Duodenal mucosa (tissue), 2 donors: ENCODE data around the gene NRXN3.
"Not testable (repeated sequence)": the region's sequence is repeated elsewhere in the genome, so short reads cannot be mapped to it uniquely, and the experiment has no call there.

Experiments used
- H3K27ac ChIP-seq: one replicate; pipeline ENCODE4 v1.7.0; 2013; ENCODE audit warnings: low read depth, low read length
- H3K27me3 ChIP-seq, 2 donors: one replicate each; pipeline ENCODE4 v1.7.0; 2013; ENCODE audit warnings: low read length in 2 of 2, control low read depth in 1 of 2; ENCODE audit not compliant: insufficient read depth in 2 of 2, control insufficient read depth in 1 of 2
- H3K36me3 ChIP-seq, 2 donors: one replicate each; pipeline ENCODE4 v1.7.0; 2013; ENCODE audit warnings: low read length in 2 of 2, control low read depth in 1 of 2; ENCODE audit not compliant: insufficient read depth in 2 of 2, control insufficient read depth in 1 of 2
- H3K4me1 ChIP-seq, 2 donors: one replicate each; pipeline ENCODE4 v1.7.0; 2013; ENCODE audit warnings: low read length in 2 of 2, control low read depth in 1 of 2; ENCODE audit not compliant: insufficient read depth in 2 of 2, control insufficient read depth in 1 of 2
- H3K4me3 ChIP-seq, 2 donors: one replicate each; pipeline ENCODE4 v1.7.0; 2013; ENCODE audit warnings: low read length in 2 of 2, low read depth in 1 of 2
- H3K9ac ChIP-seq, 2 donors: one replicate each; pipeline ENCODE4 v1.7.0; 2013; ENCODE audit warnings: low read length in 2 of 2, low read depth in 1 of 2
- H3K9me3 ChIP-seq, 2 donors: one replicate each; pipeline ENCODE4 v1.7.0; 2013; ENCODE audit warnings: low read length in 2 of 2, control low read depth in 1 of 2; ENCODE audit not compliant: control insufficient read depth in 1 of 2

The NRXN3 gene

DNA sequence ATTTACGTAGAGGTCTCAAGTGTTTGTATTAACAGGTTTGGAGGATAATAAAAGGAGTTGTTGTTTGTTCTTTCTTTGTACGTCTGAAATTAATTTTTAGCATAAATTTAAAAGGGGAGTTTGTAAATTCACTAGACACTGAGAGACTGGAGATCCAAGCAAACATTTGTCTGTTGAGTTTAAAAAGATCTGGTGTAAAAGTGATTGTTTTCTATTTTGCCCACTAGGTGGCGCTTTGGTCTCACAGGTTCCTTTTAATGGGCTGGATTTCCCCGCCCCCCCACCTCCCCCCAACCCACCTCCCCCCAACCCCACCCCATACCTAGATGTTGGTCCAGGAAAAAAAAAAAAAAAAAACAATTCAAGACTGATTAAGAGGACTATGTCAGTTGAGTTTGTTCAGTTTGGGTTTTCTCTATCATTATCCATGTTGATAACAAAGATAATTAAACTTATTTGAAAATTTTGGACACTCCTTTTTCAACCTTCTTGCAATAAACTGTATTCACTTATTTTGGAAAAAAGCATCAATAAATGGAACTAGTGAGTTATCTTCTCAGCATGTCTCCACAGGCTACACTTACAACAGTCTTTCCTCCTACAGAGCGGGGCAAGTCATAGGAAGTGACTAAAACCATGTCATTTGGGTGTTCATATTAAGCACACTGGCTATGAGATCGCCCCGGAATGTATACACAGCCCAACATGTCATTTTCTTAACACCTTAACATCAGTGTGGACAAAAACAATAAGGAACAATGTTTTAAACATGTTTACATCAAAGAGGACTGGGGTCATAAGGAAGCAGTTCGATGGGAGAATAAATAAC, 841.1 kb downstream of the NRXN3 start:
- H3K27ac ChIP-seq: no peak overlapping the region
- H3K27me3 ChIP-seq: no peaks in the 10 kb centered on the region
- H3K9ac ChIP-seq: no peak overlapping the region
- H3K4me3 ChIP-seq: no peak overlapping the region
- no peaks in the 10 kb centered on the region for H3K4me1 ChIP-seq
- no peaks in the 10 kb centered on the region for H3K9me3 ChIP-seq
- H3K36me3 ChIP-seq: no peaks in the 10 kb centered on the region

DNA sequence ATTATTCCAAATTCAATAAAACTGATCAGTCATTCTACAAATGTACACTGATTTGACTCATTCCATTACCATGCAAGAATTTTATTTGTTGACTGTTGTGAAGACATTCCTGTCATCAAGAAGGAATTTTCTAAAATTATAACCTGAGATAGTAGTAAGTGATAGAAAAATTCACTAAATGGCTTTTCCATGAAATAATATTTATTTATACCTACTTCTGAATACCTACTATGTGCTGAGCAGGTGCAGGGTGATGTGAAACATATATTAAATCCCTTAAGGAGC, 841.7 kb downstream of the NRXN3 start:
- no peaks in the 10 kb centered on the region for H3K27me3 ChIP-seq
- no peaks in the 10 kb centered on the region for H3K9me3 ChIP-seq
- H3K27ac ChIP-seq: no peak overlapping the region
- H3K36me3 ChIP-seq: no peaks in the 10 kb centered on the region
- H3K4me3 ChIP-seq: no peak overlapping the region
- no peak overlapping the region for H3K9ac ChIP-seq
- H3K4me1 ChIP-seq: no peaks in the 10 kb centered on the region

DNA sequence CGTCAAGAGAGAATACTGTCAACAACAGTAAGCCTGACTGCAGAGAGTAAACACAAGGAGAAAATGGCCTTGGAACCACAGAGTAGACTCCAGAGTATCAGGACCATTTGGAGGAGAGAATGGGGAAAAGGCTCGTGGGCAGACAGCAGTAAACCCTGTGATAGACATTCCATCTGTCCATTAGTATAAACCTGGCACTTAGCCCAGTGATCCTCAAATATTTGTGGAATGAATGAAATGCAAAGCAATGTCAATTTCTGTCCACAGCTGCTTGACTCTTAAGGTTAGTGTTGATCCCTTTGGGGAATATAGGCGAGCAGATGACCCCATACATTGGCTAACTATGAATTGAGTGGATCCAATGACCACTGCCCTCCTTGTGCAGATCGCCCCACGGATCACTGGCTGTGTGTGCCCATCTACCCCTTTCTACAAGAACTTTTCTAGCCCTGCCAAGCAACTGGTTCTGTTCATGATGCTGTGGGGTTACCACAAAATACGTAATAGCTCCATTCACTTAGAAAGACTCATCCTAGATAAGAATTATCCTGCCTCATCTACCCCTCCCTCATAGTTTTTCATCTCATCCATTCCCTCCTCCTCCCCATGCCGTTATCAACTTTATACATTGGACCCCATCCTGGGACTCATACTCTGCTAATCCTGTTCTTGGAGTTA, 846.8 kb downstream of the NRXN3 start:
- no peaks in the 10 kb centered on the region for H3K36me3 ChIP-seq
- no peak overlapping the region for H3K4me3 ChIP-seq
- no peaks in the 10 kb centered on the region for H3K27me3 ChIP-seq
- no peaks in the 10 kb centered on the region for H3K4me1 ChIP-seq
- no peak overlapping the region for H3K27ac ChIP-seq
- no peaks in the 10 kb centered on the region for H3K9me3 ChIP-seq
- H3K9ac ChIP-seq: no peak overlapping the region

DNA sequence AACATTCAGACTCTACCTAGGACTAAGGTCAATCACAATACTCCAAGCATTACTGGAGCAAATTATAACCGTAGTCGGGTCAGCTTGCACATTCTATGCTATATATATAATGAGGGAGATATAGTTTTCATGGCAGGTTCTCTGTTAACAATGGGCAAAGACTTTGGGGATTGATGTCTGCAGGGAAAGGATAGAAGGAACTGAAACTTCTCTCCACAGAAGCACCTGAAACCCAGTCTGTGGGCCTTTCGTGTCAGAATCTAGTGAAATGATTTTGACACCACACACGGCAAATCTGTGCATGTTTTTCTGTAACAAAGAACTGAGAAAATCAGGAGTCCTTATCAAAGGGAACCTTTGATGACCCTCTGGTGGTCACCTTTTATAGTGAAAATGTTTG, 847.4 kb downstream of the NRXN3 start:
- H3K9me3 ChIP-seq: no peaks in the 10 kb centered on the region
- H3K27ac ChIP-seq: no peak overlapping the region
- H3K4me3 ChIP-seq: no peak overlapping the region
- no peaks in the 10 kb centered on the region for H3K27me3 ChIP-seq
- H3K9ac ChIP-seq: no peak overlapping the region
- H3K36me3 ChIP-seq: no peaks in the 10 kb centered on the region
- H3K4me1 ChIP-seq: no peaks in the 10 kb centered on the region

DNA sequence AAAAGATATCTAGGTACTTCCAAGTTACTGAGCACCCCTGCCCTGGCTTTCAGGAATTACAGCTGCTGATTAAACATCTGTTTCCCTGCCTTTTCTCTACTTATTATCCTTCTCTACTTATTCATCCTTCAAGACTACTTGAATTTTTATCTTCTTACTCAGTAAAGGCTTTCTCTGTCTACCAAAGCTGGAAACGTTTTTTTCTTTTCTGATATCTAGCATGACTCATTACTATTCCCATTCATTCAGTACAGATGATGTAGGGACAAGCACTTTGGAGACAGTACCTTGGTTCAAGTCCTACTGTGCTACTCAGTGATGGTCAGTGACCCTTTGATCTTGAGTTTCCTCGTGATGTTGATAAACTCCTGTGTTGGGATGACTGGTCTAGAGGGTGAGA, 848.7 kb downstream of the NRXN3 start:
- Histone ChIP-seq H3K27me3 (no peaks in the 10 kb centered on the region), H3K4me1 (no peaks in the 10 kb centered on the region), H3K9ac (no peak overlapping the region), H3K4me3 (no peak overlapping the region), H3K9me3 (no peaks in the 10 kb centered on the region), H3K36me3 (no peaks in the 10 kb centered on the region), H3K27ac (no peak overlapping the region)

DNA sequence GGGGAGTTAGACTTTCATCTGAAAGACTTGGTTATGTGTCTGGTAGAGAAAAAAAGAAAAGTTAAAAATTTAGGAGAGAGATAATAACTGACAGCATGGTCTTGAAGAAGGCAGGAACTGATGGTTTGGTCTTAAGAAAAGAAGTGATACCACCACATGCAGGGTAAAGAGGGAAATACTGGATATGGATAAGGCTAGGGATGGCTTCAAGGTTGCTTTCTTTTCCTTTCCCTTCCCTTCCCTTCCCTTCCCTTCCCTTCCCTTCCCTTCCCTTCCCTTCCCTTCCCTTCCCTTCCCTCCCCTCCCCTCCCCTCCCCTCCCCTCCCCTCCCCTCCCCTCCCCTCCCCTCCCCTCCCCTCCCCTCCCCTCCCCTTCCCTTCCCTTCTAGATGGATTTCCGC, 849.7 kb downstream of the NRXN3 start:
- not testable (repeated sequence) for H3K4me3 ChIP-seq, H3K36me3 ChIP-seq, H3K27ac ChIP-seq, H3K27me3 ChIP-seq, H3K9me3 ChIP-seq, H3K9ac ChIP-seq, H3K4me1 ChIP-seq

DNA sequence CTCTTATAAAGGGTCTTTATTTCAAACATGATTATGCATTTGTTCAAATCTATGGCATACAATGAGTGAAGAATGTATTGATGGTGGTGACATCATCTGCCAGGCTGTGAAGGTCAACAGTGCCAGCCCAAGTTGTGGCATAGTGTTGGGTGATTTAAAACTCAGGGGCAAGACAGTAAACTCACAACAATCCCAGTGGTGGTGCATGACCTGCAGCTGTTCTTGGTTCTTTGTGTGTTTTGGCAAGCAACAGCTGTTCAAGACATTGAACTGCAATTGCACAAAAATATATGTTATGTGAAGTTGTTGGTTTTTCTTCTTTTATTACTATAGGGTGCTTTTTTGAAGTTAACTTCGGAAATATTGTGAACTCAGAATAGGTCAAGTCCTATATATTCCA, 851.6 kb downstream of the NRXN3 start:
- H3K4me1 ChIP-seq: no peaks in the 10 kb centered on the region
- H3K9me3 ChIP-seq: no peaks in the 10 kb centered on the region
- H3K27me3 ChIP-seq: no peaks in the 10 kb centered on the region
- no peak overlapping the region for H3K9ac ChIP-seq
- no peak overlapping the region for H3K4me3 ChIP-seq
- H3K27ac ChIP-seq: no peak overlapping the region
- no peaks in the 10 kb centered on the region for H3K36me3 ChIP-seq

DNA sequence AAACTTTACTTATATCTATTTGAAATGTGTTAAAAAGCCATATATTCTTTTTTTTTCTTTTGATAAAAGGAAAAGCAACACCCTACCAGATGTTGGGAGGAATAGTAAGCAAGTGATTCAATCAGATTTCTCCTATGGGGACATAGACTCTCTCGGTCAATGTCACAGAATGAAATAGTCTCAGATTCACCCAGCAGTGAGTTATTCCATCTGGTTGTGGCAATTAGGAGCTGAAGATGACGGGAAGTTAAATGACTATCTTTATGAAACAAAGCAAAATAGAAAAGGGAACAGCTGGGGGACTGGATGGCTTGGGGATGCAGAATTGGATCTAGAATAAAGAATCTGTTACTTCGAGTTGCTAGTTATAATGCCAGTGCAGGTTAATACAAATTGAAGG, 857.0 kb downstream of the NRXN3 start:
- Histone ChIP-seq H3K27me3 (no peaks in the 10 kb centered on the region), H3K27ac (no peak overlapping the region), H3K9me3 (no peaks in the 10 kb centered on the region), H3K36me3 (no peaks in the 10 kb centered on the region), H3K9ac (no peak overlapping the region), H3K4me1 (no peaks in the 10 kb centered on the region), H3K4me3 (no peak overlapping the region)

DNA sequence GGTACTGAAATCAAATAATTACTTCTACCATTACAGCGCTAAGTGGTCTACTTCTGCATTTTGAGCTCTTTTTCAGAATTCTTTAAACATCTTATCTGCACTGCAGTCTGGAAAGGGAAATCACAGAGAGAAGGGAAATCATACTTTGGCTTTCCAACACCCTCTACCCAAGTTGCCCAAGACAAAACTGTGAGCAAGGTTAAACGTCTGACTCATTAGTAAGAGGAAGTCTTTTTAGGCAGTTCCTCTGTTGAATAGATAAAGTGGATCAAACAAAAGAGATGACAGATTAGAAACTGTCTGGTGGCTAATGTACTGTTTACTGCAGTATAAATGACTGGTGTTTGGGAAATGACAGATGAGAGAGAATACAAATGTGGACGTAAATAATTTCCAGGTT, 858.1 kb downstream of the NRXN3 start:
- Histone ChIP-seq H3K9ac (no peak overlapping the region), H3K36me3 (no peaks in the 10 kb centered on the region), H3K27me3 (no peaks in the 10 kb centered on the region), H3K4me3 (no peak overlapping the region), H3K27ac (no peak overlapping the region), H3K9me3 (no peaks in the 10 kb centered on the region), H3K4me1 (no peaks in the 10 kb centered on the region)

DNA sequence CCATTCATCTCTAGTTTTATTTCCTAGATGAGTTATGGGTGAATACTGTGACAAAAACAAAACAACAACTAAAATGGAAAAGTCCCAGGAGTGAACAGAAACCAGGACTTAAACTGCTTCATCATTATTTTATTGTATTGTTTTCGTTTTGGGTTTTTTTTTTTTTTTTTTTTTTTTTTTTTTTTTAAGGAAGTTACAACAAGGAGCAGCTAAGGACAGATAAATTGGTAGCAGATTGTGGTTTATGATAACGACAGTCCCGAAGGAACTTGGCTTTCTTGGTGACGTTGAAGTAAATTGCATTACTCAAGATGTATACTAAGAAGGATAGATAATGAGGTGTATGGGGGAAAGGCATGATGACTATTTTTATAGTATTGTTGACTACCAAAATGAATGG, 866.3 kb downstream of the NRXN3 start:
- no peak overlapping the region for H3K4me3 ChIP-seq
- no peaks in the 10 kb centered on the region for H3K27me3 ChIP-seq

More for the DNA sequence above, 866.3 kb downstream of the NRXN3 start:
- H3K4me1 ChIP-seq: no peaks in the 10 kb centered on the region
- no peak overlapping the region for H3K9ac ChIP-seq
- no peak overlapping the region for H3K27ac ChIP-seq
- H3K36me3 ChIP-seq: no peaks in the 10 kb centered on the region
- H3K9me3 ChIP-seq: peaks cover 0 to 5% of the 10 kb centered on the region in 2 donors
